Calu3 (cell line): Measurements from ENCODE around the gene TMIGD3. TPM values are rescaled to one million over a fixed set of nuclear protein-coding genes. Genes with fewer than 3 reads are reported as not detected.

Experiments
- BruUV-seq: library from RNA; stranded (reverse); fragments of 400-500 nt; replicated peaks from 2 replicates; lab custom pipeline; 2021; lab: Mats Ljungman, UMichigan
- CTCF ChIA-PET: fragments of 300-600 bp; sonication (Branson Sonifier 250); formaldehyde crosslinking; loops from one replicate; lab custom pipeline; 2022; ENCODE audit warnings: antibody characterized with exemption; lab: Charles Lee
- DNase-seq: peaks from one replicate; pipeline ENCODE4 v3.0.0; 2022
- H3K27ac Mint-ChIP-seq: one replicate; pipeline ENCODE4 v1.8.0; 2022; ENCODE audit warnings: mixed read lengths; ENCODE audit not compliant: unreplicated experiment
- H3K27me3 Mint-ChIP-seq: one replicate; pipeline ENCODE4 v1.8.0; 2022; ENCODE audit warnings: mixed read lengths; ENCODE audit not compliant: unreplicated experiment
- H3K36me3 Mint-ChIP-seq: one replicate; pipeline ENCODE4 v1.8.0; 2022; ENCODE audit warnings: mild to moderate bottlenecking, moderate library complexity, mixed read lengths; ENCODE audit not compliant: insufficient read depth, unreplicated experiment
- H3K4me1 Mint-ChIP-seq: one replicate; pipeline ENCODE4 v1.8.0; 2022; ENCODE audit warnings: mild to moderate bottlenecking, low read depth, mixed read lengths; ENCODE audit not compliant: unreplicated experiment
- H3K4me3 Mint-ChIP-seq: one replicate; pipeline ENCODE4 v1.8.0; 2022; ENCODE audit warnings: mild to moderate bottlenecking, low read depth, moderate library complexity, mixed read lengths; ENCODE audit not compliant: unreplicated experiment
- H3K9me3 Mint-ChIP-seq: one replicate; pipeline ENCODE4 v1.8.0; 2022; ENCODE audit warnings: low read depth, mixed read lengths; ENCODE audit not compliant: unreplicated experiment
- CTCF ChIP-seq: fragments of 200-600 bp; IDR thresholded peaks from one replicate; pipeline ENCODE4 v1.8.0; 2022; ENCODE audit warnings: antibody characterized with exemption; ENCODE audit not compliant: unreplicated experiment
- intact Hi-C: fragments of 100-400 bp; cut with micrococcal nuclease; formaldehyde crosslinking; loops from one replicate; pipeline ENCODE4 v1.10.0; 2022; ENCODE audit not compliant: unreplicated experiment
- total RNA-seq: library from RNA; stranded (reverse); gene quantifications from 2 replicates; pipeline ENCODE4 v1.2.3, GENCODE V29; 2022

TMIGD3 gene
- total RNA-seq, 1 experiment from 2014 or later, result not detected

DNA sequence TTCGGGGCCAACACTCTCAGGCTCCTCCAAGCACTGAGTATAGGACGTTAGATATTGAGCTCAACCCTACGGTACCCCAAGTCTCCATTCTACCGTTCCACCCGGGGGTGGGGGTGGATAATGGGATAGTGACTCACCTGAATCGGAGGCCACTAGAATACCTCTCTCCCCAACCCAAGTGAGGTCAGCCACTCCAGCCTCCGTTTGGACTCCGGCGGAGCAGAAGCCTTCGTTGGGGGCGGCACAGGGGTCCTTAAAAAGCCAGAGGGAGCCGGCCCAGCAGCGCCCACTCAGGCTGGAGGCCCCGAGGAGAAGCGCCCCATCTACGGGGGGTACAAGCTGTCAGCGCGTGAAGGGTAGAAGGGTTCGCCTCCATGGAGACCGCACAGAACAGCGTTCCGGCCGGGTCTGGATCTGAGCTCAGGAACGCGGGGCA lies 54.9 kb downstream of the TMIGD3 start:
- Mint-ChIP-seq H3K4me3 (peak overlapping the region; percentile 96), H3K9me3 (no peaks in the 10 kb centered on the region), H3K4me1 (peaks cover 32% of the 10 kb centered on the region), H3K27ac (peak overlapping the region; percentile 96), H3K36me3 (peaks cover 45% of the 10 kb centered on the region), H3K27me3 (no peaks in the 10 kb centered on the region)
- no TSS peak for BruUV-seq
- CTCF ChIA-PET, result interaction anchor here (0.6 to 0.7 kb wide), 2 partner anchors 254 to 286 kb away, joined by 3 to 4 read pairs; no protein-coding TSS in a partner anchor
- no peak for TF ChIP-seq CTCF
- intact Hi-C loops, result no loop called here
- DNase-seq, result peak; percentile 12

- CTCF ChIA-PET, result no interaction called here
These were observed 56.2 kb downstream of the TMIGD3 start for GRCh38 chr1:111446967-111447892.

GRCh38 chr1:111446546-111446945 lies 56.9 kb downstream of the TMIGD3 start:
- H3K4me3 Mint-ChIP-seq, result peak overlapping the region; percentile 96
- no peak for TF ChIP-seq CTCF
- H3K27me3 Mint-ChIP-seq, result no peaks in the 10 kb centered on the region
- CTCF ChIA-PET, result no interaction called here
- intact Hi-C loops, result no loop called here
- H3K9me3 Mint-ChIP-seq, result no peaks in the 10 kb centered on the region
- peak overlapping the region; percentile 18 for H3K27ac Mint-ChIP-seq
- DNase-seq, result no peak
- H3K36me3 Mint-ChIP-seq, result peaks cover 43% of the 10 kb centered on the region
- no TSS peak for BruUV-seq
- peaks cover 31% of the 10 kb centered on the region for H3K4me1 Mint-ChIP-seq

More at GRCh38 chr1:111446967-111447892, 56.2 kb downstream of the TMIGD3 start:
- no peaks in the 10 kb centered on the region for H3K9me3 Mint-ChIP-seq
- TSS peak; percentile 34 for BruUV-seq
- H3K27me3 Mint-ChIP-seq, result no peaks in the 10 kb centered on the region
- peak overlapping the region; percentile 18 for H3K27ac Mint-ChIP-seq
- peaks cover 45% of the 10 kb centered on the region for H3K36me3 Mint-ChIP-seq
- DNase-seq, result no peak
- H3K4me1 Mint-ChIP-seq, result peaks cover 32% of the 10 kb centered on the region
- TF ChIP-seq CTCF, result no peak
- H3K4me3 Mint-ChIP-seq, result peak overlapping the region; percentile 96
- intact Hi-C loops, result no loop called here

DNA sequence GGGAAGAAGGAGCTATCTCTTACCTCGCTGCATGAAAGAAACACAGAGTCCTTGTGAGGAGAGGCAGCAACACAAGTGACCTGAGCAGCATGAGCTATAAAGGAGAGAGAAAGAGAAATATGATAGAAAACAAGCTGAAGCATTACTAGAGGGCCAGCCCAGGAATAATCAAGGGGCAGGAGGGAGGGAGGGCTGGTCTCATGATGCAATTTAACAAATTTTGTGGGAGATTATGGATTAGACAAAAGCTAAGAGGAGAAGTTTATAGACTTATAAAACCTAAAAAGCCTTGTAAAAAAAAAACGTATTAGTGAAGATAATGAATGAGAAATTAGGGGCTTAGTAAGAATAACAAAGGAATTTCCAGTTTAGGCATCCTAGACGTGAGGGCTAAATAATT lies 59.4 kb downstream of the TMIGD3 start:
- CTCF ChIA-PET, result no interaction called here
- peaks cover 32% of the 10 kb centered on the region for H3K36me3 Mint-ChIP-seq
- intact Hi-C loops, result no loop called here

More for the DNA sequence above, 59.4 kb downstream of the TMIGD3 start:
- Mint-ChIP-seq H3K27me3 (no peaks in the 10 kb centered on the region), H3K4me1 (peaks cover 21% of the 10 kb centered on the region), H3K9me3 (no peaks in the 10 kb centered on the region), H3K27ac (no peak overlapping the region), H3K4me3 (no peak overlapping the region)
- no peak for DNase-seq
- no peak for TF ChIP-seq CTCF
- no TSS peak for BruUV-seq
